HEK293T (cell line): ENCODE data around the gene TENM3.

Experiments used
- CTCF ChIA-PET: fragments of 350-600 bp; formaldehyde crosslinking; extraction: SDS; loops from one replicate; lab custom pipeline; 2021; ENCODE audit warnings: antibody characterized with exemption, inconsistent platforms; lab: Yijun Ruan, JAX
- POLR2A ChIA-PET: fragments of 350-600 bp; formaldehyde crosslinking; extraction: SDS; loops from one replicate; lab custom pipeline; 2020; ENCODE audit warnings: antibody characterized with exemption, inconsistent platforms; lab: Yijun Ruan, JAX
- DNase-seq: peaks from one replicate; pipeline ENCODE4 v3.0.0; 2012; ENCODE audit warnings: mixed read lengths; ENCODE audit errors: extremely low spot score
- ARNT ChIP-seq: fragments of 450-650 bp; IDR thresholded peaks from 2 replicates; pipeline ENCODE4 v1.6.1; 2017; ENCODE audit warnings: mild to moderate bottlenecking
- BHLHE40 ChIP-seq: fragments of 450-650 bp; IDR thresholded peaks from 2 replicates; pipeline ENCODE4 v1.6.1; 2016; ENCODE audit warnings: mild to moderate bottlenecking, moderate library complexity, borderline replicate concordance
- CTBP1 ChIP-seq: fragments of 450-650 bp; IDR thresholded peaks from 2 replicates; pipeline ENCODE4 v1.6.1; 2016; ENCODE audit warnings: borderline replicate concordance
- ELF4 ChIP-seq: fragments of 450-650 bp; IDR thresholded peaks from 2 replicates; pipeline ENCODE4 v1.6.1; 2017; ENCODE audit warnings: antibody characterized with exemption
- FOXA1 ChIP-seq: fragments of 450-650 bp; IDR thresholded peaks from 2 replicates; pipeline ENCODE4 v1.6.1; 2016; ENCODE audit warnings: mild to moderate bottlenecking
- FOXK2 ChIP-seq: fragments of 450-650 bp; IDR thresholded peaks from 2 replicates; pipeline ENCODE4 v1.6.1; 2016; ENCODE audit warnings: mild to moderate bottlenecking
- FOXM1 ChIP-seq: fragments of 450-650 bp; IDR thresholded peaks from 2 replicates; pipeline ENCODE4 v1.6.1; 2017; ENCODE audit warnings: mild to moderate bottlenecking, borderline replicate concordance
- HDGF ChIP-seq: fragments of 450-650 bp; IDR thresholded peaks from 2 replicates; pipeline ENCODE4 v1.6.1; 2017; ENCODE audit warnings: antibody characterized with exemption, borderline replicate concordance
- L3MBTL2 ChIP-seq: fragments of 450-650 bp; conservative IDR thresholded peaks from 2 replicates; pipeline ENCODE4 v1.6.1; 2016; ENCODE audit warnings: mild to moderate bottlenecking
- LEF1 ChIP-seq: fragments of 450-650 bp; IDR thresholded peaks from 2 replicates; pipeline ENCODE4 v1.6.1; 2017; ENCODE audit warnings: mild to moderate bottlenecking, borderline replicate concordance
- NFRKB ChIP-seq: fragments of 450-650 bp; IDR thresholded peaks from 2 replicates; pipeline ENCODE4 v1.6.1; 2016; ENCODE audit warnings: mild to moderate bottlenecking, moderate library complexity
- SP1 ChIP-seq: fragments of 450-650 bp; IDR thresholded peaks from 2 replicates; pipeline ENCODE4 v1.6.1; 2017
- SUZ12 ChIP-seq: fragments of 450-650 bp; IDR thresholded peaks from 2 replicates; pipeline ENCODE4 v1.6.1; 2016; ENCODE audit warnings: mild to moderate bottlenecking
- TARDBP ChIP-seq: fragments of 450-650 bp; IDR thresholded peaks from 2 replicates; pipeline ENCODE4 v1.6.1; 2016
- ZNF384 ChIP-seq: fragments of 450-650 bp; IDR thresholded peaks from 2 replicates; pipeline ENCODE4 v1.6.1; 2016
- TF ChIP-seq, protein P1 (sequence below): fragments of 450-650 bp; IDR thresholded peaks from 2 replicates; pipeline ENCODE4 v1.6.1; 2016

Gene TENM3

DNA sequence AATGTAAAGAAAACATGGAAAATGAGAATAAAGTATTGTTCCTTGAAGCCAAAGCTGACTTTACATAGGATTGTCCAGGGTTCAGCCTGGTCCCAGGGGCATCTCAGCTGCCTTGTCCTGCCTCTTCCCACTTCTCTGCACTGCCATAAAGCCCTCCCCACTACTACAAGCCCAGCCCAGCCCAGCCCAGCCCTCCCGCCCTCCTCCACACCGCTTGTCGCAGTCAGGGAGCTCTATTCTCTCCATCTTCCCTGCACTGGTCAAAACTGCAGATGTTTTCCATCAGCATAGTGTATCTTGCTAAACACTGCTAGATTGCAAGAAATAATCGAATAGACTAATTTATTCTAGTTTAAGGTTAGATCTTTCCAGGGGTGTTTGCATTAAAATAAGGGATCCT, 100.3 kb downstream of the TENM3 start:
- TF ChIP-seq FOXK2 (no peak), TARDBP (no peak), BHLHE40 (no peak), L3MBTL2 (no peak), ELF4 (no peak), HDGF (no peak), ZNF384 (no peak), CTBP1 (no peak), FOXA1 (no peak), LEF1 (no peak), SUZ12 (no peak), NFRKB (no peak), ARNT (no peak), SP1 (no peak), FOXM1 (no peak)
- TF ChIP-seq, protein P1, sequence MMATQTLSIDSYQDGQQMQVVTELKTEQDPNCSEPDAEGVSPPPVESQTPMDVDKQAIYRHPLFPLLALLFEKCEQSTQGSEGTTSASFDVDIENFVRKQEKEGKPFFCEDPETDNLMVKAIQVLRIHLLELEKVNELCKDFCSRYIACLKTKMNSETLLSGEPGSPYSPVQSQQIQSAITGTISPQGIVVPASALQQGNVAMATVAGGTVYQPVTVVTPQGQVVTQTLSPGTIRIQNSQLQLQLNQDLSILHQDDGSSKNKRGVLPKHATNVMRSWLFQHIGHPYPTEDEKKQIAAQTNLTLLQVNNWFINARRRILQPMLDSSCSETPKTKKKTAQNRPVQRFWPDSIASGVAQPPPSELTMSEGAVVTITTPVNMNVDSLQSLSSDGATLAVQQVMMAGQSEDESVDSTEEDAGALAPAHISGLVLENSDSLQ, result no peak
- POLR2A ChIA-PET, result no interaction called here
- DNase-seq, result peak; percentile 14
- CTCF ChIA-PET, result no interaction called here

DNA sequence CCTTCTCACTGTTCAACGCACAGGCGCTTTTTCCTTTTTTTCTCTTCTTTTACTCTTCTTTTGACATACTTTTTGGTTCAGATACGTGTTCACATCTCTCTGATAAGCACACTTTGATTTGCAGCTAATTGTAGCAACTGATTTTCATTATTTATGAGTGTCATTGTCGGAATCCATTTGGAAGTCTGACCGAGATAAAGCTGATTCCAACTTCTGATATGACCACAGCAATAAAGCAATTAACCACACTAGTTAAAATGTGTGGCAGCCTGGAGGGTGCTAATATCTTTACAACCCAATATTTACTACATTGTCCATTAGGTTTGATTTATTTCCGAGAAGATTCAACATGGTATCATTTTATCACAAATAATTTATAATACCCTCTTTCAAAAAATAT, 101.8 kb downstream of the TENM3 start:
- ChIA-PET POLR2A (interaction anchor here (0.6 to 1.0 kb wide), 2 partner anchors 103 to 199 kb away, joined by 3 read pairs; no protein-coding TSS in a partner anchor), CTCF (no interaction called here)
- TF ChIP-seq FOXK2 (no peak), FOXM1 (no peak), ARNT (no peak), SP1 (no peak), HDGF (no peak), SUZ12 (no peak), CTBP1 (no peak), TARDBP (no peak), ELF4 (no peak), FOXA1 (no peak), LEF1 (no peak), NFRKB (no peak), BHLHE40 (no peak), ZNF384 (no peak), L3MBTL2 (no peak)
- TF ChIP-seq, protein P1, result no peak
- no peak for DNase-seq

DNA sequence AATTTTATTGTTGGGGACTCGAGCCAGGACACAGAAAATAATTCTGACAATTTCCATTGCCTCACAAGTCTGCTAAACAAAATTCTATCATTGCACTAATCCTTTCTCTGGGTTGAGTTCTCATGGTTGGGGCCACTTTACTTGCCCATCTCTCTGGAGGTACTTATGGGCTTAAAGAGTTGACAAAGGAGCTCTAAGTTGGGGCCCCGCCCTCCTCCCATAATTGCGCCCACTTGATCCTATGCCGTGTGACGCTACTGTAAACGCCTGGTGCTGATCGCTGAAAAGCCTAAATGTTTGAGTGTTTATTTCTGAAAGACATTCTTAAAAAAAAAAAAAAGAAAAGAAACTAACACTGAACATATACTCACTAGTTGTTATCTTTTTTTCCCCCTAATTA, 103.0 kb downstream of the TENM3 start:
- DNase-seq, result no peak
- TF ChIP-seq HDGF, result no peak
- TF ChIP-seq FOXM1, result no peak
- TF ChIP-seq ZNF384, result no peak
- no peak for TF ChIP-seq SUZ12
- POLR2A ChIA-PET, result no interaction called here
- CTCF ChIA-PET, result no interaction called here

DNA sequence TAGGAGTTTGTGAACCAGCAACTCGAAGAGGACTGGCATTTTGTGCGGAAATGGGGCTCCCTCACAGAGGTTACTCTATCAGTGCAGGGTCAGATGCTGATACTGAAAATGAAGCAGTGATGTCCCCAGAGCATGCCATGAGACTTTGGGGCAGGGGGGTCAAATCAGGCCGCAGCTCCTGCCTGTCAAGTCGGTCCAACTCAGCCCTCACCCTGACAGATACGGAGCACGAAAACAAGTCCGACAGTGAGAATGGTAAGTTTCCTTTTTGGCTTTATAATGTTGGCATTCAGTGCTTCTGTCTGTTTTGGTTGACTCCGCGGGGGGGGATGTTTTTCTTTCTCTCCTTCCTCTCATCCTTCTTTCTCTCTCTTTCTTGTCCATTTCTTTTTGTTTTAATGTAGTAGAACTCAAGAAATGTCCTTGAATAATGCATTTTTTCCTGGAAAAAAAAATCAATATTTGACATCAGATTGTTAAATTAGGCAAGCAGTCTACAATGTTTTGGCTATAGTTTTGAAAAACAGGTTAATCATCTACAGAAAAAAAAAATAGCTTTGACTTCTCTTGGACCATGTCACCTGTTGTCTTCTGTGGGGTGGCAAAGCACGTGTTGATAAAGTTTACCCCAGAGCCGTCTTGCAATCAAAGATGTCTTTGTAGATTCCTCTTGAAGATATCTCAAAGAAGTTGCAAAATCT, 103.6 kb downstream of the TENM3 start:
- DNase-seq, result no peak
- ChIA-PET POLR2A (no interaction called here), CTCF (interaction anchor here (0.6 kb wide), 1 partner anchor 1046 kb away, joined by 3 read pairs; no protein-coding TSS in a partner anchor)
- no peak for TF ChIP-seq ARNT

DNA sequence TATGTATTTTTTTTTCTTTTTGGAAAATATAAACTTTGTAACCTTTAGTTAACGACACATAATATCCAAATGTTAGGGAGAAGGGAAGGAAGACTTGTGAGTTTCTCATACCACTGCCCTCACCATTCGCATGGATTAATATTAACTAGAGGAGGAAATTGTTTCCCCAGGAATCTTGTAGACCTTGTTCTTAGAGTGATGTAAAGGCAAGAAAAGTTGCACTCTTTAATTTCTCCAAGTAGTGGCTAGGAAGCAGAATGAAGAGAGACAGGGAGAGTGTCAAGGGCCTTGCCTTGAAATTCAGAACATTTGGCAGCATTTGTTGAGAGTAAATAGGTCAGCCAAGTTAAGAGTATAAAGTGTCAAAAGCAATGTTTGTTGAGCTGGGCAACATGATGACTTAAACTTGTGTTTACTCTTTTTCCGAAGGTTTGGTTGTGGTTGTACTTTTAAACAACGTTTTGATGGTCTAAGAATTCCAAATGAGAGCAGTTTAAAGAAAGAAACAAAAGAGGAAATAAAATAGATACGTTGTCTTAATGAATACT, 105.7 kb downstream of the TENM3 start:
- ChIA-PET CTCF (no interaction called here), POLR2A (no interaction called here)
- TF ChIP-seq TARDBP, result no peak
- no peak for TF ChIP-seq FOXM1
- TF ChIP-seq, protein P1, result no peak
- TF ChIP-seq L3MBTL2, result no peak
- no peak for TF ChIP-seq NFRKB
- no peak for TF ChIP-seq FOXA1
- TF ChIP-seq LEF1, result no peak
- TF ChIP-seq ZNF384, result no peak
- no peak for TF ChIP-seq SUZ12
- TF ChIP-seq SP1, result no peak
- TF ChIP-seq ELF4, result no peak
- no peak for TF ChIP-seq CTBP1
- TF ChIP-seq BHLHE40, result no peak
- TF ChIP-seq ARNT, result no peak
- TF ChIP-seq FOXK2, result no peak
- no peak for TF ChIP-seq HDGF
- no peak for DNase-seq

DNA sequence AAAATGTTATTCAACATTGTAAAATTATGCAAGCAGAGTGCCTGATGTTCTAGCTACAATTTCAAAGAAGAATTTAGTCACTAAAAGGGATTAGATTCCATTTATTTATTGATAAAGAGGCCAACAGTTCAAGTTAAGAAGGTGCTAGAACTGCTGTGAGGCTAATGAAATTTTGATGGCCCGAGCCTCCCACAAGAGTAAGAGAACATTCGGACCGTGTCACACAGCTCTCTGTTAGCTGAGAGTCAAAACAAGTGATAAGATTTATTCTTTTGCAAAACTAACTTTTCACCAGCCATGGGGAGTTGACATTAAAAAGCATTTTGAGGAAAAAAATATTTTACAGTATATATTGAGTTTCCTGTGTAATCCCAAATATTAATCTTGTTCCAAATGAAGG, 106.8 kb downstream of the TENM3 start:
- POLR2A ChIA-PET, result no interaction called here

More for the DNA sequence above, 106.8 kb downstream of the TENM3 start:
- no peak for DNase-seq
- TF ChIP-seq FOXA1 (no peak), BHLHE40 (no peak), ARNT (no peak), FOXM1 (no peak), HDGF (no peak)
- TF ChIP-seq, protein P1, result no peak
- CTCF ChIA-PET, result interaction anchor here (0.7 kb wide), 1 partner anchor 15 kb away, joined by 8 read pairs; no protein-coding TSS in a partner anchor
